ENCODE results near the gene AXIN1.

AXIN1 gene

DNA sequence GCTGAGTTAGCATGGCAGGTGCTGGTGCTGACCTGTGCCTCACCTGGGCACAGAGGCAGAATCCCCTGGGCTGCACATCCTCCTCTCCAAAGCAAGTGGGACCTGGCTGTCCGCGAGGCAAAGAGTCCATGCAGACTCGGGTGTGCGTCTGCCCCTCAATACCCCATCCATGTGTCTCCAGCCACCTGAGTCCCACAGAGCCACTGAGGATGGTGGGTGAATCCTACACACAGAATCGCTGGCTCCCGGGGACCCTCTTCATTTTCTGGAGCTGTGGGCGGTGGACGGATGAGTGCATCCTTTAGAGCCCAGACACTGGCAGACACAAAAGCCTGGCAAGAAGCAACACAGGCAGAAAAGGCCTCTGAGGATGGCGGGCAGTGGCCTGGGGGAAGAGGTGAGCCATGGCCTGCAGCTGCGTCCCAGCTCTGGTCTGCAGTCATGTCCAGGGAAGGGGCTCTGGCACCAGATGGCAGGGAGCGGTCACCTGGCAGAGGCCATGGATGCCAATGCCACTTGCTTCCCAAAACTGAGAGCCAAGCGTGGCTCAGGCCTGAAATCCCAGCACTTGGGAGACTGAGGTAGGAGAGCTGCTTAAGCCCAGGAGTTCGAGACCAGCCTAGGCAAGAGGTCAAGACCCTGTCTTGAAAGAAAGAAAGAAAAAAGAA, 29.9 kb downstream of the AXIN1 start:
- no peak overlapping the region for H3K4me3 ChIP-seq (replicated peaks in 1 of 2; ENCODE audit: low read depth in 2 of 2, low read length in 2 of 2)
- DNase-seq (ENCODE audit: low read depth in 2 of 2), result no peak
- TF ChIP-seq, protein P1, sequence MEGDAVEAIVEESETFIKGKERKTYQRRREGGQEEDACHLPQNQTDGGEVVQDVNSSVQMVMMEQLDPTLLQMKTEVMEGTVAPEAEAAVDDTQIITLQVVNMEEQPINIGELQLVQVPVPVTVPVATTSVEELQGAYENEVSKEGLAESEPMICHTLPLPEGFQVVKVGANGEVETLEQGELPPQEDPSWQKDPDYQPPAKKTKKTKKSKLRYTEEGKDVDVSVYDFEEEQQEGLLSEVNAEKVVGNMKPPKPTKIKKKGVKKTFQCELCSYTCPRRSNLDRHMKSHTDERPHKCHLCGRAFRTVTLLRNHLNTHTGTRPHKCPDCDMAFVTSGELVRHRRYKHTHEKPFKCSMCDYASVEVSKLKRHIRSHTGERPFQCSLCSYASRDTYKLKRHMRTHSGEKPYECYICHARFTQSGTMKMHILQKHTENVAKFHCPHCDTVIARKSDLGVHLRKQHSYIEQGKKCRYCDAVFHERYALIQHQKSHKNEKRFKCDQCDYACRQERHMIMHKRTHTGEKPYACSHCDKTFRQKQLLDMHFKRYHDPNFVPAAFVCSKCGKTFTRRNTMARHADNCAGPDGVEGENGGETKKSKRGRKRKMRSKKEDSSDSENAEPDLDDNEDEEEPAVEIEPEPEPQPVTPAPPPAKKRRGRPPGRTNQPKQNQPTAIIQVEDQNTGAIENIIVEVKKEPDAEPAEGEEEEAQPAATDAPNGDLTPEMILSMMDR (IDR thresholded peaks at IDR 0.05; ENCODE audit: low read depth, low read length), result no peak

DNA sequence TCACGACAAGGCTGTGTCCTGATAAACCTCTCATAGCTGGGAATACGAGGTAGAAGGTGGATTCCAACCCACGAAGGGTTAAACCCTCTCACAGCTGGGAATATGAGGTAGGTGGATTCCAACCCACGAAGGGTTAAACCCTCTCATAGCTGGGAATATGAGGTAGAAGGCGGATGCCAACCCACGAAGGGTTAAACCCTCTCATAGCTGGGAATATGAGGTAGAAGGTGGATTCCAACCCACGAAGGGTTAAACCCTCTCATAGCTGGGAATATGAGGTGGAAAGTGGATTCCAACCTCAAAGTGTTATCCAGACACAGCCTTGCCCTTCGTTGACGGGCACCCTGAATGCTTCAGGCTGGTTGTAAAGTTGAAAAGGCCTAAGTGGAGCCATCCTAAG, 31.0 kb downstream of the AXIN1 start:
- TF ChIP-seq, protein P1 (IDR thresholded peaks at IDR 0.05; ENCODE audit: low read depth, low read length), result no peak
- H3K4me3 ChIP-seq (replicated peaks in 1 of 2; ENCODE audit: low read depth in 2 of 2, low read length in 2 of 2), result no peak overlapping the region
- DNase-seq (ENCODE audit: low read depth in 2 of 2), result no peak

DNA sequence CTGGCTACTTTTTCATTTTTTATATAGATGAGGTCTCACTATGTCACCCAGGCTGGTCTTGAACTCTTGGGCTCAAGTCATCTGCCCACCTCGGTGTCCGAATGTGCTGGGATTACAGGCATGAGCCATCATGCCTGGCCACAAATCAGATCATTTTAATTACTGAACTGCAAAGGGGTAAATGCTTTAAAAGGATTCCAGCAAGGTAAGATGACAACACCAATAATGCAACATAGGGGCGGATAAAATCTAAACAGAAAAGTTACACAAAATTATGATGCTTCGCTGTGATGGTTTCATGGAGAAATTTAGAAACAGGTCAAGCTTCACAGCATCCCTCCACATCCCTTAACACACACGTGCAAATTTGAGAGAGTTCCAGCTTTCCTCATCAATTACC, 32.3 kb downstream of the AXIN1 start:
- H3K4me3 ChIP-seq (replicated peaks in 1 of 2; ENCODE audit: low read depth in 2 of 2, low read length in 2 of 2), result no peak overlapping the region
- TF ChIP-seq, protein P1 (IDR thresholded peaks at IDR 0.05; ENCODE audit: low read depth, low read length), result no peak
- no peak for DNase-seq (ENCODE audit: low read depth in 2 of 2)

DNA sequence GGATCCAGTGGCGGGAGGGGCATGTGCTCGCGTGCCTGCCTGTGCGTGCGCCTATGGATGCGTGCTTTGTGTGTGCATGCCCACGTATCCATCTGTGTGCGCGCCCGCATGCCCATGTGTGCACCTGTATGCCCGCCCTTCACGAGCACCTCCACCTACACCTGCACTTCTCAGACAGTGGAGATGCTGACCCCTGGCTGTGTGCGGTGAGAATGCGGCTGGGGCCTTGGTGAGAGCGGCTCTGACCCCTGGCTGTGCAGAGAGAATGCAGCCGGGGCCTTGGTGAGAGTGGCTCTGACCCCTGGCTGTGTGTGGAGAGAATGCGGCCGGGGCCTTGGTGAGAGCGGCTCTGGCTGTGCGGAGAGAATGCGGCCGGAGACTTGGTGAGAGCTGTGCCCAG, 33.9 kb downstream of the AXIN1 start:
- H3K4me3 ChIP-seq (replicated peaks in 1 of 2; ENCODE audit: low read depth in 2 of 2, low read length in 2 of 2), result no peak overlapping the region
- no peak for DNase-seq (ENCODE audit: low read depth in 2 of 2)
- TF ChIP-seq, protein P1 (IDR thresholded peaks at IDR 0.05; ENCODE audit: low read depth, low read length), result peak; percentile 19

DNA sequence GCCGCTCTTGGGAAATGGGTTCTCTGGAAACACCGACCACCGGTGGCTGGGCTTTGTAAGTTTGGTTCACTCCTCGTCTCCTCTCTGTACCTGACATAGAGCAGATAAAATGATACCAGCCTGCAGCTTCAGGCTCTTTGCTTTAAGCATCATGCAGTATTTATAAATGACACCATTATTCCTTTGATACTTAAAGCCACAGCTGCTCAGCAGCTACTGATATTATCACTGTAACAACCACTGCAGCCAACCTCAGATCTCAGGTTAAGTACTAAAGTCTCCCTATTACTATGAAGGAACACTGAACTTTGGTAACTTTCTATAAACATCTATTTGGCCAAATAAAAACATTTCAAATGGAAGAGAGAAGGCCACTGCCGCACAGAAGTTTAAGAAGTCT, 34.9 kb downstream of the AXIN1 start:
- TF ChIP-seq, protein P1 (IDR thresholded peaks at IDR 0.05; ENCODE audit: low read depth, low read length), result no peak
- H3K4me3 ChIP-seq (replicated peaks in 1 of 2; ENCODE audit: low read depth in 2 of 2, low read length in 2 of 2), result no peak overlapping the region
- DNase-seq (ENCODE audit: low read depth in 2 of 2), result no peak

DNA sequence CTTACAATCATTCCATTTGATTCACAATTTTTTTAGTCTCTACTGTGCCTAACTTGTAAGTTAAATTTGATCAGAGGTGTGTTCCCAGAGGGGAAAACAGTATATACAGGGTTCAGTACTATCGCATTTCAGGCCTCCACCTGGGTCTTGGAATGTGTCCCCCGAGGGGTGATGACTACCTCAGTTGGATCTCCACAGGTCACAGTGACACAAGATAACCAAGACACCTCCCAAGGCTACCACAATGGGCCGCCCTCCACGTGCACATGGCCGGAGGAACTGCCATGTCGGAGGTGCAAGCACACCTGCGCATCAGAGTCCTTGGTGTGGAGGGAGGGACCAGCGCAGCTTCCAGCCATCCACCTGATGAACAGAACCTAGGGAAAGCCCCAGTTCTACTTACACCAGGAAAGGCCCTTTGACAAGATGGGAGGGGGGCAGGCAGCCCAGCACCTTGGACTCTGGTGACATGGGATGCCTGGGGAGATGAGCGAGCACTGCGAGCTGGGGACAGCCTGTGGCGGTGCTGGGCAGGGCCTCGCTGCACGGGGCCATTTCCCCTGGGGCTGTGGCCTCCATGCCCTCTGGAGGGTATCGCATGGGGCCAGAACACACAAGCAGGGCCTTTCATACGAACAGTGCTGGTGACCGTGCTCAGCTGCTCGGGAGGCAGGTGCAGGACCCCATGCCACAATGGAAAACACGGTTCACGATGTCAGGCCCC, 35.6 kb downstream of the AXIN1 start:
- no peak for DNase-seq (ENCODE audit: low read depth in 2 of 2)
- H3K4me3 ChIP-seq (replicated peaks in 1 of 2; ENCODE audit: low read depth in 2 of 2, low read length in 2 of 2), result no peak overlapping the region
- TF ChIP-seq, protein P1 (IDR thresholded peaks at IDR 0.05; ENCODE audit: low read depth, low read length), result no peak
